ENCODE measurements around the gene KDSR.

KDSR gene

GRCh38 chr18:63297687-63298399 is 69.2 kb downstream of the KDSR start:
- H3K4me3 ChIP-seq (ENCODE audit: low read depth, low read length): no peak overlapping the region
- no peak for TF ChIP-seq CTCF (IDR thresholded peaks at IDR 0.05; ENCODE audit: low read depth, low read length)

- no peak overlapping the region for H3K4me3 ChIP-seq (ENCODE audit: low read depth, low read length)
- TF ChIP-seq CTCF (IDR thresholded peaks at IDR 0.05; ENCODE audit: low read depth, low read length): no peak
These were observed 73.1 kb downstream of the KDSR start for GRCh38 chr18:63293935-63294334.

DNA sequence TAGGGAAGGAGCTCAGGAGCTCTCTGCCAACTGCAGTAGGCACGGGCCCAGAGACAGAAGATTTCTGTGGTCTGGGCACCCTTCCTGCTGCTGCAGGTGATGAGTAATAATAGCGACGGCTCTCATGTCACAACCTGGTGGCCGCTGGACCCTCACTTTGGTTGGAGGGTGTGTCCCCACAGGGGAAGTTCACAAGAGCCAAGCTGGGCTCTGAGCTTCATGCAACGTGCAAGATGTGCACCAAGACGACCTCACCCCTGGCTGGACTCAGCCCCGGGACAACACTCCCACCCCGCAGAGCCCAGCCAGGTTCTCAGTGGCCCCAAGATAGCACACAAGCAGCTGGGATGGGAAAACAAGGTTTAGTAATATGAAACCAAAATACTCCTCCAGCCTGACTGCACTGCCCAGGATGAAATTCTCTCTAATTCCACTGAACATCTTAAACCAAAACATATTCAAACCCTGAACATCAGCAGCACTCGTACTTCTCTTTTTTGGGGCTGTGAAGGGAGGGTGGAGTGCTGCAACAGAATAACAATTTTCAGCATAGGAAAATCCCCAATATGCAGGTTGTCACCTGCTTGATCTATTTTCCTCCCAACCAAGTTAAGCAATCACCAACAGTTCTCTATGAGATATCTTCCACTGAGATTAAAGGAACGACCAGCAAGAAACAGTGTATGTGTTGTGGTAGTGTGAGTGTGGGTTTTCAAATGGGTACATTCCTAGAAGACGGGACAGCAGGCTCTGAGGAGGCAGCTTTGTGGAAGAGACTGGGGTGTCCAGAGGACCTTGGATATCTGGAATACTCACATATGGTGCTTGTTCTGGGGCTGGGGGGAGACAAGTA is 73.9 kb downstream of the KDSR start:
- TF ChIP-seq CTCF (IDR thresholded peaks at IDR 0.05; ENCODE audit: low read depth, low read length): no peak
- H3K4me3 ChIP-seq (ENCODE audit: low read depth, low read length): no peak overlapping the region

DNA sequence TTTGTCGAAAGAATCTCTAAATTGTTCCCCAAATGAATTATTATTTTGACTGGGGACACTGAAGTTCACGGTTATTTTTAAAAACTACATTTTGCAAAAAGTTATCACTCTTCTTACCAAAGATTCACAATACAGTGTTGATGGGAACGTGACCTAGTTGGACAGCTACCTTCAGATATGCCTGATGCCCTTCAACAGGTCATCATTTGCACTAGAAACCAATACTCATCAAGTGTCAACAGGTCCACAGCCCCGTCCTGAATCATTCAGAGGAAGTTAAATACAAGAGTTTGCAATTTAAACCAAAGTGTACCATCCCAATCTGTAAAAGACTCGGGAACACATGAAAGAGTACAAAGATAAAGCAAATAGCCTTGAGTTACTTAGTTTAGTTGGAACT is 75.7 kb downstream of the KDSR start:
- no peak for TF ChIP-seq CTCF (IDR thresholded peaks at IDR 0.05; ENCODE audit: low read depth, low read length)

GRCh38 chr18:63290821-63291200 is 76.2 kb downstream of the KDSR start:
- TF ChIP-seq CTCF (IDR thresholded peaks at IDR 0.05; ENCODE audit: low read depth, low read length): no peak
- H3K4me3 ChIP-seq (ENCODE audit: low read depth, low read length): no peak overlapping the region

More for the DNA sequence above, 75.7 kb downstream of the KDSR start:
- H3K4me3 ChIP-seq (ENCODE audit: low read depth, low read length): no peak overlapping the region

DNA sequence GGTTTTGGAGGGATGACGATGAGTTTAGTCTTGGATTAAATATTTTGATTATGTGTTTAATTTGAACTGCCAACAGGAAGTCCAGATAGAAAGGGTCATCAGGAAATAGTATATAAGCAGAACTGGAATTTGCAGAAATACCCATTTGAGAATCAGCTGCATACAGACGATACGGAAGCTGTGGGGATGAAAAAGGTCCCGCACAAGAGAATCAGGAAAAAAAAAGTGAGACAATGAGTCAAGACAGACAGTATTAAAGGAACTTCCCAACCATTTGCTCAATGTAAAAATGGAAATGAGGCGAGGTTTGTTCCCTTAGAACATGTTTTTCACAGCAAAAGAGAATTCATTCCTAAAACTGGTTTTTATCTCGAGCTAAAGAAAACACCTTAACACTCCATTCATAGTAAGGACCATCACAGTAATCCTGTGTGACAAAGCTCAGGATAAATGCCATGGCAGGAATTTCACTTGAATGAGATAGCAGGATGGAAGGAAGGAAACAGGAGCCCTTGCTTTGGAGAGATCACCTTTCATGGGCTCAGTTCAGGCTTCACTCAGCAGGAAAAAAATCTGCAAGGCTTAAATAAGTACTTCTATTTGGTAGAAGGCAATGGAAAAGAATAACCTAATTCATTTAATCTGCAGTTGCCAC is 76.7 kb downstream of the KDSR start:
- TF ChIP-seq CTCF (IDR thresholded peaks at IDR 0.05; ENCODE audit: low read depth, low read length): no peak

More for the DNA sequence above, 76.7 kb downstream of the KDSR start:
- no peak overlapping the region for H3K4me3 ChIP-seq (ENCODE audit: low read depth, low read length)

All from WI38 (cell line).